WERI-Rb-1 (cell line): ENCODE measurements around the gene PTH2R.
"Not testable (repeated sequence)": the region's sequence is repeated elsewhere in the genome, so short reads cannot be mapped to it uniquely, and the experiment has no call there.

Experiments used
- DNase-seq: peaks from one replicate; pipeline ENCODE4 v3.0.0-alpha.2; 2020
- H3K27ac ChIP-seq: fragments of 250-450 bp; sonication (Bioruptor Pico); 2 replicates; pipeline ENCODE4 v1.5.1; 2020; ENCODE audit warnings: mild to moderate bottlenecking, moderate library complexity
- H3K27me3 ChIP-seq: fragments of 250-450 bp; sonication (Bioruptor Pico); 2 replicates; pipeline ENCODE4 v1.5.1; 2021; ENCODE audit warnings: mild to moderate bottlenecking, low read depth, moderate library complexity; ENCODE audit not compliant: insufficient read depth, severe bottlenecking
- H3K36me3 ChIP-seq: fragments of 250-450 bp; sonication (Bioruptor Pico); 2 replicates; pipeline ENCODE4 v1.5.1; 2020; ENCODE audit warnings: mild to moderate bottlenecking, moderate library complexity
- H3K4me3 ChIP-seq: 2 replicates; pipeline ENCODE4 v1.5.1; 2011; ENCODE audit warnings: low read depth, mild to moderate bottlenecking, control low read depth, low read length
- H3K9me3 ChIP-seq: fragments of 250-450 bp; sonication (Bioruptor Pico); 2 replicates; pipeline ENCODE4 v1.5.1; 2021; ENCODE audit warnings: mild to moderate bottlenecking, moderate library complexity; ENCODE audit not compliant: severe bottlenecking
- CTCF ChIP-seq: IDR thresholded peaks from 2 replicates; pipeline ENCODE4 v1.5.1; 2011; ENCODE audit warnings: low read depth, mild to moderate bottlenecking, control low read depth, inconsistent platforms, low read length

PTH2R gene

GRCh38 chr2:208466151-208466919 lies 59.7 kb downstream of the PTH2R start:
- H3K27ac ChIP-seq = no peak overlapping the region
- no peak overlapping the region for H3K4me3 ChIP-seq

DNA sequence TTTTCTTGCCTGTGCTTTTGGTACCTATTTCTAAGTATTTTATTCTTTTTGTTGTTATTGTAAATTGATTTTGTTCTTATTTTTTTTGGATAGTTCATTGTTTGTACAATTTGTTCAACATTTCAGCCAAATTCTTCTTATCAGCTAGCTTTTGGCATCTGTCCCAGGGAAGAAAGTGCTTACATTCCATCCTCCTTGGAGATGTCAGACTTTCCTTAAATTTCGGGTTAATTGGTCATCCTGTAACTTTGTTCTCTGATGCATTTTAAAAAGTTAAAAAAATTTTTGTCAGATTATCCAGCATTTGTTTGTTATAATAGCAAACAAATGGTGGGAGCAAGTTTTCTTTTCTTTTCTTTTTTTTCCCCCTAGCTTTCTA lies 60.3 kb downstream of the PTH2R start:
- no peak for DNase-seq
- TF ChIP-seq CTCF = no peak
- Histone ChIP-seq H3K27ac (no peak overlapping the region), H3K4me3 (no peak overlapping the region), H3K36me3 (no peaks in the 10 kb centered on the region), H3K9me3 (no peaks in the 10 kb centered on the region), H3K27me3 (no peaks in the 10 kb centered on the region)

More at GRCh38 chr2:208466151-208466919, 59.7 kb downstream of the PTH2R start:
- no peaks in the 10 kb centered on the region for H3K27me3 ChIP-seq
- DNase-seq = peak; percentile 60
- H3K9me3 ChIP-seq = no peaks in the 10 kb centered on the region
- H3K36me3 ChIP-seq = no peaks in the 10 kb centered on the region
- peak; percentile 75 for TF ChIP-seq CTCF

DNA sequence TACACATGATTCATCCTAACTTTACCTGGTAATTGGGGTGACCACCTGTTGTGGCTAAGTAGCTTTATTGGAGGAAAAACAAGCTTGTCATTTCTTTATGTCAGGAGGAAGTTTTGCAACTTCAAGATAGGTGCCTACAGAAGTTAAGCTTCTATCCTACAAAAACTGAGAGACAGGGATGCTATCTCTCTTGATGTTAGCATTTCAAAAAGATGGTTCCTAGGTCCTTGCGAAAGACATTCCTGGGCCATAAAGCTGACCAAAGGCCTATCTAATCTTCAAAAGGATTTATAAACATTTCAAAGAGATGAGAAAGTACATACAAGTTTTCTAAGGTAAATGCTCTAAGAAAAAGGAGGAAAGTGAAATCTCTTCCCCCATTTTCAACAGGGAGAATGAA lies 61.0 kb downstream of the PTH2R start:
- DNase-seq = no peak
- H3K4me3 ChIP-seq = no peak overlapping the region
- H3K9me3 ChIP-seq = no peaks in the 10 kb centered on the region
- no peak for TF ChIP-seq CTCF
- no peak overlapping the region for H3K27ac ChIP-seq
- H3K27me3 ChIP-seq = no peaks in the 10 kb centered on the region
- H3K36me3 ChIP-seq = no peaks in the 10 kb centered on the region

DNA sequence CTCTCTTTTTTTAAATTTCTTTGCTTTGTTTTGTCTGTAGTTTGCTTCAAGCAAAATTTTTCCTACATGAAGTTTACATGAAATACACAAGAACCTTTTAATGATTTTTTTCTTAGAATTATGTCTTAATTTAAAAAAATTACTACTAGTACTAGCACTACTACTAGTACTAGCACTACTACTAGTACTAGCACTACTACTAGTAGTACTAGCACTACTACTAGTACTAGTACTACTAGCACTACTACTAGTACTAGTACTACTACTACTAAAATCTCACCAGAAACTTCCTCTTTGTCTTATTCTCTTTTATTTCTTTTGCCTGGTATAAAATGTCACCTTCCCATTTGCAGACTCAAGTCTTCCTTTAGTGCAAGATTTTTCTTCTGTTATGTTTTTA lies 71.1 kb downstream of the PTH2R start:
- no peaks in the 10 kb centered on the region for H3K27me3 ChIP-seq
- no peak overlapping the region for H3K27ac ChIP-seq
- no peak overlapping the region for H3K4me3 ChIP-seq
- no peaks in the 10 kb centered on the region for H3K9me3 ChIP-seq
- TF ChIP-seq CTCF = no peak
- DNase-seq = no peak
- H3K36me3 ChIP-seq = no peaks in the 10 kb centered on the region

GRCh38 chr2:208479342-208479741 lies 72.8 kb downstream of the PTH2R start:
- no peak for DNase-seq
- no peak overlapping the region for H3K4me3 ChIP-seq
- TF ChIP-seq CTCF = no peak
- H3K27me3 ChIP-seq = no peaks in the 10 kb centered on the region
- H3K36me3 ChIP-seq = no peaks in the 10 kb centered on the region
- no peak overlapping the region for H3K27ac ChIP-seq
- no peaks in the 10 kb centered on the region for H3K9me3 ChIP-seq

DNA sequence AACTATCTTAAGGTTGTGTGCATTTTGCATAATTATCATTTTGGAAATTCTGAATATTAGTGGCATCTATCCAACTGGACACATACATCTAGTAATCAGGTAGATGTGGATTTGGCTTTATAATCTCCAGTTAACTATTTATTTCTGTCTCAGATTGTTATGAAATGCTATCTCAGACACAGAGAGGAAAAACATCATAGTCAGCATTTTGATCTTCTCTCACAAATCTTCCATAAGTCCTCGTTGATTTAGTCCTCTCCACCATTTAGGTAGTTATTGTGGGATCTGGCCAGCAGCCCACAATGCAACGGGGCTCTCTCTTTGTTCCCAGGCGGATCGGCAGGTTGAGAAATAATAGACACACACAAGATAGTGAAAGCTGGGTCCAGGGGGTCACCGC lies 75.4 kb downstream of the PTH2R start:
- H3K4me3 ChIP-seq, H3K9me3 ChIP-seq, H3K36me3 ChIP-seq, H3K27me3 ChIP-seq, H3K27ac ChIP-seq, DNase-seq: not testable (repeated sequence)

GRCh38 chr2:208482453-208483015 lies 75.9 kb downstream of the PTH2R start:
- not testable (repeated sequence) for H3K27me3 ChIP-seq, H3K9me3 ChIP-seq, H3K4me3 ChIP-seq, H3K27ac ChIP-seq, DNase-seq, H3K36me3 ChIP-seq
